Vagina (tissue), 2 donors: ENCODE measurements around the gene ANXA2R.
"Not testable (repeated sequence)": the region's sequence is repeated elsewhere in the genome, so short reads cannot be mapped to it uniquely, and the experiment has no call there.

Experiments used
- POLR2A ChIP-seq, 2 donors: fragments of 450-650 bp; IDR thresholded peaks; one replicate each; pipeline ENCODE4 v1.6.1; 2017; ENCODE audit warnings: antibody characterized with exemption in 2 of 2, mild to moderate bottlenecking in 2 of 2, moderate library complexity in 2 of 2
- TF ChIP-seq, protein P1 (sequence below), 3 experiments: fragments of 450-650 bp in 2 of 3; fragments of 200-600 bp in 1 of 3; sonication (generic) in 1 of 3; IDR thresholded peaks; one replicate each; pipeline ENCODE4 v1.5.1; 2017 to 2019; ENCODE audit warnings: antibody characterized with exemption in 3 of 3, mild to moderate bottlenecking in 2 of 3, moderate library complexity in 2 of 3

DNA sequence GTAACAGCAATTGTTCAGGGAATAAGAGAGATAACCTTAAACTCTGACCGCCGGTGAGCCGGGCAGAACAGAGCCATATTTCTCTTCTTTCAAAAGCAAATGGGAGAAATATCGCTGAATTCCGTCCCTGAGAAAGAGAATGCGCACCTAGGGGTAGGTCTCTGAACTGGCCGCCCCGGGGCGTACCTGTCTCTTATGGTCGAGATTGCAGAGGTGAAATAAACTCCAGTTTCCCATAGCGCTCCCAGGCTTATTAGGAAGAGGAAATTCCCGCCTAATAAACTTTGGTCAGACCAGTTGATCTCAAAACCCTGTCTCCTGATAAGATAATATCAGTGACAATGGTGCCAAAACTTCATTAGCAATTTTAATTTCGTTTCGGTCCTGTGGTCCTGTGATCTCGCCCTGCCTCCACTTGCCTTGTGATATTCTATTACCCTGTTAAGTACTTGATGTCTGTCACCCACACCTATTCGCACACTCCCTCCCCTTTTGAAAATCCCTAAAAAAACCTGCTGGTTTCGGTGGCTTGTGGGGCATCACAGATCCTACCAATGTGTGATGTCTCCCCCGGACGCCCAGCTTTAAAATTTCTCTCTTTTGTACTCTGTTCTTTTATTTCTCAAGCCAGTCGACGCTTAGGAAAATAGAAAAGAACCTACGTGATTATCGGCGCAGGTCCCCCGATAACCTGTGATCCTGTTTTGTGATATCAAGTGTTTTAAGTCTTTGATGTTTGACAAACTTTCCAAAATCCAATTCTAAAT is 14.8 kb downstream of the ANXA2R start:
- TF ChIP-seq, protein P1, sequence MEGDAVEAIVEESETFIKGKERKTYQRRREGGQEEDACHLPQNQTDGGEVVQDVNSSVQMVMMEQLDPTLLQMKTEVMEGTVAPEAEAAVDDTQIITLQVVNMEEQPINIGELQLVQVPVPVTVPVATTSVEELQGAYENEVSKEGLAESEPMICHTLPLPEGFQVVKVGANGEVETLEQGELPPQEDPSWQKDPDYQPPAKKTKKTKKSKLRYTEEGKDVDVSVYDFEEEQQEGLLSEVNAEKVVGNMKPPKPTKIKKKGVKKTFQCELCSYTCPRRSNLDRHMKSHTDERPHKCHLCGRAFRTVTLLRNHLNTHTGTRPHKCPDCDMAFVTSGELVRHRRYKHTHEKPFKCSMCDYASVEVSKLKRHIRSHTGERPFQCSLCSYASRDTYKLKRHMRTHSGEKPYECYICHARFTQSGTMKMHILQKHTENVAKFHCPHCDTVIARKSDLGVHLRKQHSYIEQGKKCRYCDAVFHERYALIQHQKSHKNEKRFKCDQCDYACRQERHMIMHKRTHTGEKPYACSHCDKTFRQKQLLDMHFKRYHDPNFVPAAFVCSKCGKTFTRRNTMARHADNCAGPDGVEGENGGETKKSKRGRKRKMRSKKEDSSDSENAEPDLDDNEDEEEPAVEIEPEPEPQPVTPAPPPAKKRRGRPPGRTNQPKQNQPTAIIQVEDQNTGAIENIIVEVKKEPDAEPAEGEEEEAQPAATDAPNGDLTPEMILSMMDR (IDR thresholded peaks at IDR 0.05): not testable (repeated sequence)
- not testable (repeated sequence) for TF ChIP-seq POLR2A (IDR thresholded peaks at IDR 0.05)
